Progenitor cell of endocrine pancreas (in vitro differentiated cells): ENCODE results near the gene HECTD4. TPM values are rescaled to one million over a fixed set of nuclear protein-coding genes. Genes with fewer than 3 reads are reported as not detected.

ENCODE experiments used
- DNase-seq: peaks from one replicate; pipeline ENCODE4 v3.0.0; 2021; ENCODE audit warnings: low spot score; ENCODE audit not compliant: unreplicated experiment
- H3K27ac Mint-ChIP-seq: 2 replicates; pipeline ENCODE4 v1.8.0; 2021; ENCODE audit warnings: mild to moderate bottlenecking, moderate library complexity, mixed read lengths
- H3K27me3 Mint-ChIP-seq: 2 replicates; pipeline ENCODE4 v1.8.0; 2021; ENCODE audit warnings: mixed read lengths
- H3K36me3 Mint-ChIP-seq: 2 replicates; pipeline ENCODE4 v1.8.0; 2022; ENCODE audit warnings: mixed read lengths; ENCODE audit not compliant: insufficient read depth
- H3K4me1 Mint-ChIP-seq: 2 replicates; pipeline ENCODE4 v1.8.0; 2021; ENCODE audit warnings: low read depth, mixed read lengths
- H3K4me3 Mint-ChIP-seq: 2 replicates; pipeline ENCODE4 v1.8.0; 2021; ENCODE audit warnings: low read depth, mild to moderate bottlenecking, moderate library complexity, mixed read lengths
- H3K9me3 Mint-ChIP-seq: 2 replicates; pipeline ENCODE4 v1.8.0; 2021; ENCODE audit warnings: low read depth, mixed read lengths
- CTCF ChIP-seq: fragments of 200-600 bp; sonication (generic); IDR thresholded peaks from one replicate; pipeline ENCODE4 v1.5.0; 2021; ENCODE audit warnings: antibody characterized with exemption, mild to moderate bottlenecking; ENCODE audit not compliant: unreplicated experiment
- total RNA-seq: library from RNA; stranded (reverse); gene quantifications from 2 replicates; pipeline ENCODE4 v1.2.1, GENCODE V29; 2021

Gene HECTD4
- total RNA-seq, 1 donor from 2014 or later: 86.7 TPM

GRCh38 chr12:112370868-112371510, 11.2 kb downstream of the HECTD4 start:
- peak overlapping the region; percentile 81 for H3K27ac Mint-ChIP-seq
- H3K9me3 Mint-ChIP-seq: peaks cover 4% of the 10 kb centered on the region
- no peak for DNase-seq
- peaks cover 14% of the 10 kb centered on the region for H3K4me1 Mint-ChIP-seq
- H3K27me3 Mint-ChIP-seq: no peaks in the 10 kb centered on the region
- peaks cover 6% of the 10 kb centered on the region for H3K36me3 Mint-ChIP-seq
- no peak for TF ChIP-seq CTCF
- no peak overlapping the region for H3K4me3 Mint-ChIP-seq

GRCh38 chr12:112370199-112370598, 12.0 kb downstream of the HECTD4 start:
- H3K27ac Mint-ChIP-seq: no peak overlapping the region
- DNase-seq: no peak
- H3K9me3 Mint-ChIP-seq: peaks cover 4% of the 10 kb centered on the region
- no peak for TF ChIP-seq CTCF
- H3K4me1 Mint-ChIP-seq: peaks cover 14% of the 10 kb centered on the region
- H3K27me3 Mint-ChIP-seq: no peaks in the 10 kb centered on the region
- no peak overlapping the region for H3K4me3 Mint-ChIP-seq
- peaks cover 5% of the 10 kb centered on the region for H3K36me3 Mint-ChIP-seq

- Mint-ChIP-seq H3K27ac (no peak overlapping the region), H3K4me3 (no peak overlapping the region), H3K36me3 (no peaks in the 10 kb centered on the region), H3K4me1 (peaks cover 11% of the 10 kb centered on the region), H3K9me3 (peaks cover 4% of the 10 kb centered on the region), H3K27me3 (no peaks in the 10 kb centered on the region)
- no peak for TF ChIP-seq CTCF
- no peak for DNase-seq
These were observed 13.4 kb downstream of the HECTD4 start for GRCh38 chr12:112368856-112369255.

GRCh38 chr12:112367965-112368364, 14.3 kb downstream of the HECTD4 start:
- Mint-ChIP-seq H3K27me3 (no peaks in the 10 kb centered on the region), H3K27ac (no peak overlapping the region), H3K36me3 (no peaks in the 10 kb centered on the region), H3K4me3 (no peak overlapping the region), H3K4me1 (peaks cover 11% of the 10 kb centered on the region), H3K9me3 (peaks cover 4% of the 10 kb centered on the region)
- no peak for DNase-seq
- TF ChIP-seq CTCF: no peak

GRCh38 chr12:112362310-112362709, 19.9 kb downstream of the HECTD4 start:
- H3K9me3 Mint-ChIP-seq: no peaks in the 10 kb centered on the region
- no peak overlapping the region for H3K27ac Mint-ChIP-seq
- TF ChIP-seq CTCF: no peak
- peaks cover 3% of the 10 kb centered on the region for H3K36me3 Mint-ChIP-seq
- peaks cover 6% of the 10 kb centered on the region for H3K4me1 Mint-ChIP-seq
- DNase-seq: no peak
- no peak overlapping the region for H3K4me3 Mint-ChIP-seq
- no peaks in the 10 kb centered on the region for H3K27me3 Mint-ChIP-seq
